Liver (tissue), 9 donors: ENCODE measurements around the gene LDLR. TPM values are rescaled to one million over a fixed set of nuclear protein-coding genes. Genes with fewer than 3 reads are reported as not detected.
"Not testable (repeated sequence)": the region's sequence is repeated elsewhere in the genome, so short reads cannot be mapped to it uniquely, and the experiment has no call there.

ENCODE experiments used
- DNase-seq: peaks from one replicate; pipeline ENCODE4 v3.0.0-alpha.2; 2017; ENCODE audit warnings: low spot score
- H3K27ac ChIP-seq, 2 donors: one replicate each; pipeline ENCODE4 v1.7.0; 2013; ENCODE audit warnings: inconsistent platforms in 2 of 2, low read length in 2 of 2, control low read depth in 1 of 2, low read depth in 1 of 2, mild to moderate bottlenecking in 1 of 2
- H3K27me3 ChIP-seq, 4 donors: one replicate each; pipeline versions ENCODE4 v1.6.1 to v1.7.0; 2013; ENCODE audit warnings: low read length in 3 of 4, inconsistent platforms in 1 of 4, mild to moderate bottlenecking in 1 of 4, moderate library complexity in 1 of 4; ENCODE audit not compliant: control insufficient read depth in 4 of 4, insufficient read depth in 4 of 4
- H3K36me3 ChIP-seq, 4 donors: one replicate each; pipeline versions ENCODE4 v1.6.1 to v1.7.0; 2013; ENCODE audit warnings: low read length in 3 of 4, mild to moderate bottlenecking in 3 of 4, low read depth in 1 of 4, moderate library complexity in 1 of 4; ENCODE audit not compliant: control insufficient read depth in 4 of 4, insufficient read depth in 3 of 4
- H3K4me1 ChIP-seq, 4 donors: one replicate each; pipeline versions ENCODE4 v1.6.1 to v1.7.0; 2013; ENCODE audit warnings: low read length in 3 of 4, mild to moderate bottlenecking in 3 of 4, moderate library complexity in 1 of 4; ENCODE audit not compliant: control insufficient read depth in 4 of 4, insufficient read depth in 4 of 4
- H3K4me3 ChIP-seq, 3 donors: one replicate each; pipeline versions ENCODE4 v1.6.1 to v1.7.0; 2013; ENCODE audit warnings: low read length in 3 of 3, control low read depth in 1 of 3, low read depth in 1 of 3, mild to moderate bottlenecking in 1 of 3
- H3K9ac ChIP-seq, 2 donors: one replicate each; pipeline ENCODE4 v1.7.0; 2013; ENCODE audit warnings: low read length in 2 of 2, mild to moderate bottlenecking in 2 of 2, moderate library complexity in 2 of 2, control low read depth in 1 of 2, low read depth in 1 of 2
- H3K9me3 ChIP-seq, 4 donors: one replicate each; pipeline versions ENCODE4 v1.6.1 to v1.7.0; 2013; ENCODE audit warnings: low read length in 3 of 4; ENCODE audit not compliant: control insufficient read depth in 4 of 4
- EGR1 ChIP-seq, 2 donors: IDR thresholded peaks; 2 replicates each; pipeline ENCODE4 v1.6.1; 2016 to 2018; ENCODE audit warnings: antibody characterized with exemption in 2 of 2, low read depth in 2 of 2
- FOXA1 ChIP-seq: IDR thresholded peaks from 2 replicates; pipeline ENCODE4 v1.6.1; 2016; ENCODE audit warnings: antibody characterized with exemption
- FOXA2 ChIP-seq: IDR thresholded peaks from 2 replicates; pipeline ENCODE4 v1.6.1; 2016; ENCODE audit warnings: antibody characterized with exemption
- GABPA ChIP-seq, 2 donors: IDR thresholded peaks in 1 of 2; conservative IDR thresholded peaks in 1 of 2; 2 replicates each; pipeline ENCODE4 v1.6.1; 2016; ENCODE audit warnings: antibody characterized with exemption in 2 of 2, mild to moderate bottlenecking in 1 of 2, moderate library complexity in 1 of 2
- HNF4G ChIP-seq: IDR thresholded peaks from 2 replicates; pipeline ENCODE4 v1.6.1; 2016; ENCODE audit warnings: antibody characterized with exemption
- JUND ChIP-seq, 2 donors: IDR thresholded peaks; 2 replicates each; pipeline ENCODE4 v1.6.1; 2016; ENCODE audit warnings: antibody characterized with exemption in 2 of 2
- RAD21 ChIP-seq, 2 donors: IDR thresholded peaks; 2 replicates each; pipeline ENCODE4 v1.6.1; 2016; ENCODE audit warnings: antibody characterized with exemption in 2 of 2, mild to moderate bottlenecking in 2 of 2
- REST ChIP-seq: IDR thresholded peaks from 2 replicates; pipeline ENCODE4 v1.6.1; 2016; ENCODE audit warnings: antibody characterized with exemption, mild to moderate bottlenecking
- RXRA ChIP-seq, 2 donors: IDR thresholded peaks; 2 replicates each; pipeline ENCODE4 v1.6.1; 2017 to 2018; ENCODE audit warnings: antibody characterized with exemption in 2 of 2, mild to moderate bottlenecking in 1 of 2
- SP1 ChIP-seq: IDR thresholded peaks from 2 replicates; pipeline ENCODE4 v1.6.1; 2018; ENCODE audit warnings: antibody characterized with exemption, mild to moderate bottlenecking
- TAF1 ChIP-seq: conservative IDR thresholded peaks from 2 replicates; pipeline ENCODE4 v1.6.1; 2016; ENCODE audit warnings: antibody characterized with exemption, mild to moderate bottlenecking
- ZBTB33 ChIP-seq: IDR thresholded peaks from 2 replicates; pipeline ENCODE4 v1.6.1; 2016; ENCODE audit warnings: antibody characterized with exemption
- WGBS: extraction: QIAGEN DNeasy Blood & Tissue Kit; methylation state at CpG from one replicate; pipeline ENCODE4 v1.1.7; 2013; 5-methylcytosine and 5-hydroxymethylcytosine counted together
- polyA plus RNA-seq, 2 donors: library from polyadenylated mRNA; stranded (reverse) in 1 of 2; unstranded in 1 of 2; fragments of 200-250 nt in 1 of 2; fragments of >200 nt in 1 of 2; fragmentation: Nextera tagmentation in 1 of 2; extraction: Ambion mirVana in 1 of 2; gene quantifications; one replicate each; pipeline versions ENCODE4 v1.2.1 to v1.2.3, GENCODE V29; 2013 to 2015
- total RNA-seq, 2 donors: library from RNA; depleted of rRNA; stranded (reverse); fragments of >200 nt; gene quantifications; one replicate each; pipeline ENCODE4 v1.2.3, GENCODE V29; 2014
- TF ChIP-seq, protein P1 (sequence below): fragments of 150-350 bp; IDR thresholded peaks from 2 replicates; pipeline ENCODE4 v1.5.1; 2017; ENCODE audit warnings: improper control_type of control experiment, low read depth, low read length; ENCODE audit not compliant: missing input control
- TF ChIP-seq, protein P2 (sequence below): IDR thresholded peaks from 2 replicates; pipeline ENCODE4 v1.6.1; 2016; ENCODE audit warnings: antibody characterized with exemption
- donor health status: healthy.
- donor health status: healthy.
- donor health status: healthy.
- donor health status: healthy.
- donor health status: healthy.

LDLR gene
- total and polyA plus RNA-seq, 4 donors, result 17.3 to 141 (median 63.9) TPM

- no peak for DNase-seq
- Histone ChIP-seq H3K9ac (no peak overlapping the region), H3K4me3 (no peak overlapping the region), H3K9me3 (no peaks in the 10 kb centered on the region), H3K27me3 (no peaks in the 10 kb centered on the region), H3K36me3 (peaks cover 3 to 42% (median 11%) of the 10 kb centered on the region in 4 donors), H3K27ac (no peak overlapping the region), H3K4me1 (peaks cover 3 to 10% (median 7%) of the 10 kb centered on the region in 4 donors)
- 95% methylated on average over 9 of the region's 9 CpGs for WGBS
- TF ChIP-seq TAF1 (no peak), RAD21 (IDR thresholded peaks at IDR 0.05) (no peak), HNF4G (no peak), FOXA2 (no peak), JUND (IDR thresholded peaks at IDR 0.05) (no peak), EGR1 (IDR thresholded peaks at IDR 0.05; ENCODE audit: low read depth in 2 of 2) (no peak), REST (no peak), SP1 (no peak), FOXA1 (no peak), GABPA (IDR thresholded peaks at IDR 0.05 in 1 of 2, conservative IDR thresholded peaks at IDR 0.05 in 1 of 2) (no peak), RXRA (IDR thresholded peaks at IDR 0.05) (no peak), ZBTB33 (no peak)
- TF ChIP-seq, protein P1, sequence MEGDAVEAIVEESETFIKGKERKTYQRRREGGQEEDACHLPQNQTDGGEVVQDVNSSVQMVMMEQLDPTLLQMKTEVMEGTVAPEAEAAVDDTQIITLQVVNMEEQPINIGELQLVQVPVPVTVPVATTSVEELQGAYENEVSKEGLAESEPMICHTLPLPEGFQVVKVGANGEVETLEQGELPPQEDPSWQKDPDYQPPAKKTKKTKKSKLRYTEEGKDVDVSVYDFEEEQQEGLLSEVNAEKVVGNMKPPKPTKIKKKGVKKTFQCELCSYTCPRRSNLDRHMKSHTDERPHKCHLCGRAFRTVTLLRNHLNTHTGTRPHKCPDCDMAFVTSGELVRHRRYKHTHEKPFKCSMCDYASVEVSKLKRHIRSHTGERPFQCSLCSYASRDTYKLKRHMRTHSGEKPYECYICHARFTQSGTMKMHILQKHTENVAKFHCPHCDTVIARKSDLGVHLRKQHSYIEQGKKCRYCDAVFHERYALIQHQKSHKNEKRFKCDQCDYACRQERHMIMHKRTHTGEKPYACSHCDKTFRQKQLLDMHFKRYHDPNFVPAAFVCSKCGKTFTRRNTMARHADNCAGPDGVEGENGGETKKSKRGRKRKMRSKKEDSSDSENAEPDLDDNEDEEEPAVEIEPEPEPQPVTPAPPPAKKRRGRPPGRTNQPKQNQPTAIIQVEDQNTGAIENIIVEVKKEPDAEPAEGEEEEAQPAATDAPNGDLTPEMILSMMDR, result no peak
- TF ChIP-seq, protein P2, sequence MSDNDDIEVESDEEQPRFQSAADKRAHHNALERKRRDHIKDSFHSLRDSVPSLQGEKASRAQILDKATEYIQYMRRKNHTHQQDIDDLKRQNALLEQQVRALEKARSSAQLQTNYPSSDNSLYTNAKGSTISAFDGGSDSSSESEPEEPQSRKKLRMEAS, result no peak
Measured at GRCh38 chr19:11177592-11177991, 88.3 kb downstream of the LDLR start.

GRCh38 chr19:11179145-11179465 is 89.8 kb downstream of the LDLR start:
- 90% methylated on average over 9 of the region's 9 CpGs for WGBS
- peaks cover 1 to 31% (median 7%) of the 10 kb centered on the region in 4 donors for H3K36me3 ChIP-seq
- not testable (repeated sequence) for H3K9ac ChIP-seq, H3K27me3 ChIP-seq, DNase-seq, H3K4me3 ChIP-seq, H3K9me3 ChIP-seq
- peak overlapping the region; percentile 61 to 68 for H3K27ac ChIP-seq
- peaks cover 3 to 15% (median 9%) of the 10 kb centered on the region in 4 donors for H3K4me1 ChIP-seq
